ENCODE measurements around the gene CEACAM19. TPM values are rescaled to one million over a fixed set of nuclear protein-coding genes. Genes with fewer than 3 reads are reported as not detected.

CEACAM19 gene
- total and polyA plus RNA-seq, 2 donors (not counting 3 experiments of a cell fraction or from before 2014, with no cell fraction given), result 9.9 to 14.5 TPM

DNA sequence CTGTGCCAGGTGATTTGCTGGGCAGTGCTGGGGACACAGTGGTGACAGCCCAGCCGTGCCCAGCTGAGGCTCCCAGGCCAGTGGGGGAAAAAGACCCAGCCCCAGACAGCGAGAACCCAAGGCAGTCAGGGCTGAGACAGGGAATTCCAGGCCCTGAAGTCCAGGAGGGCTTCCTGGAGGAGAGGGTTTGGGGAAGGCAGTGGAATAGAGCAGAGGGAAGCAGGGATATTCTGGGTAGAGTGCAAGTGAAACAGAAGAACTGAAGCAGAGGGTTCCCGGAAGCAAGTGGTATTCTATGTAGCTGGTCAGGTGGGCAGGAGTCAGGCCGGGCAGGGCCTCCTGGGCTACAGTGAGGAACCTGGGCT is 26.4 kb downstream of the CEACAM19 start:
- no peaks in the 10 kb centered on the region for H3K79me2 ChIP-seq (ENCODE audit: control insufficient read depth, insufficient read depth, low read length)
- ChIA-PET CTCF (no interaction called here), POLR2A (no interaction called here)
- H3K36me3 ChIP-seq (ENCODE audit: control insufficient read depth in 2 of 2, extremely low read depth in 1 of 2, insufficient read depth in 2 of 2, low read length in 2 of 2), result no peaks in the 10 kb centered on the region
- H3K9me3 ChIP-seq (replicated peaks; ENCODE audit: control insufficient read depth, insufficient read depth, low read length), result no peaks in the 10 kb centered on the region
- TF ChIP-seq GATA2 (IDR thresholded peaks at IDR 0.05; ENCODE audit: insufficient read depth, insufficient read length, low read depth, low read length), result no peak
- no peak for TF ChIP-seq MYC (IDR thresholded peaks at IDR 0.05; ENCODE audit: low read depth, low read length)
- TF ChIP-seq EZH2 (IDR thresholded peaks at IDR 0.05; ENCODE audit: borderline replicate concordance, low read depth, low read length, severe bottlenecking), result no peak
- TF ChIP-seq, protein P1, sequence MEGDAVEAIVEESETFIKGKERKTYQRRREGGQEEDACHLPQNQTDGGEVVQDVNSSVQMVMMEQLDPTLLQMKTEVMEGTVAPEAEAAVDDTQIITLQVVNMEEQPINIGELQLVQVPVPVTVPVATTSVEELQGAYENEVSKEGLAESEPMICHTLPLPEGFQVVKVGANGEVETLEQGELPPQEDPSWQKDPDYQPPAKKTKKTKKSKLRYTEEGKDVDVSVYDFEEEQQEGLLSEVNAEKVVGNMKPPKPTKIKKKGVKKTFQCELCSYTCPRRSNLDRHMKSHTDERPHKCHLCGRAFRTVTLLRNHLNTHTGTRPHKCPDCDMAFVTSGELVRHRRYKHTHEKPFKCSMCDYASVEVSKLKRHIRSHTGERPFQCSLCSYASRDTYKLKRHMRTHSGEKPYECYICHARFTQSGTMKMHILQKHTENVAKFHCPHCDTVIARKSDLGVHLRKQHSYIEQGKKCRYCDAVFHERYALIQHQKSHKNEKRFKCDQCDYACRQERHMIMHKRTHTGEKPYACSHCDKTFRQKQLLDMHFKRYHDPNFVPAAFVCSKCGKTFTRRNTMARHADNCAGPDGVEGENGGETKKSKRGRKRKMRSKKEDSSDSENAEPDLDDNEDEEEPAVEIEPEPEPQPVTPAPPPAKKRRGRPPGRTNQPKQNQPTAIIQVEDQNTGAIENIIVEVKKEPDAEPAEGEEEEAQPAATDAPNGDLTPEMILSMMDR (IDR thresholded peaks at IDR 0.05; ENCODE audit: extremely low read depth in 1 of 2, insufficient read depth in 1 of 2, low read depth in 1 of 2, low read length in 2 of 2), result no peak
- TF ChIP-seq, protein P2, sequence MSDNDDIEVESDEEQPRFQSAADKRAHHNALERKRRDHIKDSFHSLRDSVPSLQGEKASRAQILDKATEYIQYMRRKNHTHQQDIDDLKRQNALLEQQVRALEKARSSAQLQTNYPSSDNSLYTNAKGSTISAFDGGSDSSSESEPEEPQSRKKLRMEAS (IDR thresholded peaks at IDR 0.05; ENCODE audit: insufficient read depth, insufficient read length), result no peak
- TF ChIP-seq POLR2A (IDR thresholded peaks at IDR 0.05; ENCODE audit: low read depth, low read length), result no peak
- no peak for TF ChIP-seq POLR2AphosphoS5 (IDR thresholded peaks at IDR 0.05; ENCODE audit: insufficient read depth, low read depth, low read length)
- no peak for TF ChIP-seq JUN (IDR thresholded peaks at IDR 0.05; ENCODE audit: borderline replicate concordance, insufficient read depth, insufficient read length, low read depth)
- TF ChIP-seq FOS (IDR thresholded peaks at IDR 0.05; ENCODE audit: borderline replicate concordance, insufficient read depth, low read length), result no peak
- H3K27me3 ChIP-seq (ENCODE audit: control insufficient read depth in 2 of 2, insufficient read depth in 2 of 2, low read length in 2 of 2), result no peaks in the 10 kb centered on the region
- dilution Hi-C loops (cut with MboI; ENCODE audit: extremely low pct_ligation_motif_present, low sequenced_read_pairs) (no loop called here), intact Hi-C loops (cut with micrococcal nuclease) (no loop called here)
- no peaks in the 10 kb centered on the region for H4K20me1 ChIP-seq (replicated peaks; ENCODE audit: control insufficient read depth, extremely low read depth, insufficient read depth, low read length)
- no peak overlapping the region for H3K27ac ChIP-seq (ENCODE audit: insufficient read depth, low read depth, low read length)
- no peaks in the 10 kb centered on the region for H3K9me1 ChIP-seq (replicated peaks; ENCODE audit: control insufficient read depth, extremely low read depth, insufficient read depth, low read length)
- DNase-seq (ENCODE audit: low read depth, low spot score) (no peak), FAIRE-seq (no peak)
- no peak overlapping the region for H3K4me3 ChIP-seq (replicated peaks in 1 of 3; ENCODE audit: insufficient read depth in 1 of 3, low read depth in 1 of 3, low read length in 3 of 3)
- no TSS peak for BruUV-seq (replicated peaks)
- no peak overlapping the region for H3K4me2 ChIP-seq (ENCODE audit: insufficient read depth, low read length)
- H3K4me1 ChIP-seq (ENCODE audit: control insufficient read depth, extremely low read depth, insufficient read depth, low read length), result peaks cover 10% of the 10 kb centered on the region
- no peak overlapping the region for H3K9ac ChIP-seq (replicated peaks; ENCODE audit: extremely low read depth, insufficient read depth, low read length)
- H2AFZ ChIP-seq (ENCODE audit: low read depth, low read length), result no peak overlapping the region
